ENCODE measurements around the gene ARID3C. TPM values are rescaled to one million over a fixed set of nuclear protein-coding genes. Genes with fewer than 3 reads are reported as not detected.

The ARID3C gene
- total RNA-seq, 2 experiments from 2014 or later, result 0.38 to 1.9 TPM

DNA sequence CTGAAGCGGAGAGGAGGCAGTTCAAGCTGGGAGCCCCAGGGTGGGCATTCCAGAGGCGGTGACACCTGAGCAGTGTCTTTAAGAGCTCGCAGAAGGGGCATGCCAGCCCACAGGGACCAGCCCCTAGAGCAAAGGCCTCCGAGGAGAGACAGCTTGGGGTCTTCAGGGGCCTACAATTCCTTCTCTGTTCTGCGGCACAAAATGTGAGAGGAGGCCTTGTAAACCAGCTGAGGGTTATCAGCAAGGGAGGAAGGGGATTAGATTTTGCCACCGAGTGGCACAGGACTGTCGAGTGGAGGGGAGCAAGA is 9.2 kb upstream of the ARID3C start:
- H3K79me2 ChIP-seq (ENCODE audit: insufficient read depth, low read depth, low read length), result peaks cover 20% of the 10 kb centered on the region
- peaks cover 21% of the 10 kb centered on the region; the same call in 1 of the 2 replicates for H3K36me3 ChIP-seq (ENCODE audit: insufficient read depth, low read length)
- BruUV-seq (replicated peaks), result no TSS peak
- no peaks in the 10 kb centered on the region for H4K20me1 ChIP-seq (ENCODE audit: insufficient read depth, low read length)
- H3K4me1 ChIP-seq (ENCODE audit: insufficient read depth, low read length, poor library complexity, severe bottlenecking), result peaks cover 24% of the 10 kb centered on the region
- intact Hi-C loops (cut with micrococcal nuclease; ENCODE audit: unreplicated experiment), result loop anchor here (1.0 kb wide), 1 partner anchor 8 kb away; the partner anchor contains the start of gene GALT
- POLR2A ChIA-PET, result interaction anchor here (0.6 to 7.3 kb wide), 10 partner anchors 9 to 516 kb away, joined by 3 to 66 read pairs (median 4); partner anchors contain the start of genes DCTN3, GALT and RPP25L
- peak overlapping the region; percentile 86 for H2AFZ ChIP-seq (ENCODE audit: low read length)
- H3K9me2 ChIP-seq (ENCODE audit: insufficient read depth, low read length), result no peaks in the 10 kb centered on the region
- DNase-seq (ENCODE audit: low spot score), result no peak
- no peaks in the 10 kb centered on the region for H3K9me3 ChIP-seq (ENCODE audit: low read length)
- TF ChIP-seq, protein P1, sequence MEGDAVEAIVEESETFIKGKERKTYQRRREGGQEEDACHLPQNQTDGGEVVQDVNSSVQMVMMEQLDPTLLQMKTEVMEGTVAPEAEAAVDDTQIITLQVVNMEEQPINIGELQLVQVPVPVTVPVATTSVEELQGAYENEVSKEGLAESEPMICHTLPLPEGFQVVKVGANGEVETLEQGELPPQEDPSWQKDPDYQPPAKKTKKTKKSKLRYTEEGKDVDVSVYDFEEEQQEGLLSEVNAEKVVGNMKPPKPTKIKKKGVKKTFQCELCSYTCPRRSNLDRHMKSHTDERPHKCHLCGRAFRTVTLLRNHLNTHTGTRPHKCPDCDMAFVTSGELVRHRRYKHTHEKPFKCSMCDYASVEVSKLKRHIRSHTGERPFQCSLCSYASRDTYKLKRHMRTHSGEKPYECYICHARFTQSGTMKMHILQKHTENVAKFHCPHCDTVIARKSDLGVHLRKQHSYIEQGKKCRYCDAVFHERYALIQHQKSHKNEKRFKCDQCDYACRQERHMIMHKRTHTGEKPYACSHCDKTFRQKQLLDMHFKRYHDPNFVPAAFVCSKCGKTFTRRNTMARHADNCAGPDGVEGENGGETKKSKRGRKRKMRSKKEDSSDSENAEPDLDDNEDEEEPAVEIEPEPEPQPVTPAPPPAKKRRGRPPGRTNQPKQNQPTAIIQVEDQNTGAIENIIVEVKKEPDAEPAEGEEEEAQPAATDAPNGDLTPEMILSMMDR (conservative IDR thresholded peaks at IDR 0.05; ENCODE audit: low read length), result no peak
- TF ChIP-seq EZH2phosphoT487 (IDR thresholded peaks at IDR 0.05; ENCODE audit: borderline replicate concordance, low read depth, low read length), result no peak
- H3K4me2 ChIP-seq (ENCODE audit: low read length), result peak overlapping the region; percentile 92
- CTCF ChIA-PET (ENCODE audit: unreplicated experiment), result interaction anchor here (0.9 to 4.5 kb wide), 3 partner anchors 9 to 27 kb away, joined by 4 to 35 read pairs (median 4); partner anchors contain the start of genes DCTN3 and GALT
- peak overlapping the region; percentile 86 for H3K4me3 ChIP-seq (ENCODE audit: low read depth, low read length, poor library complexity, severe bottlenecking)
- peak overlapping the region; percentile 48 for H3K27ac ChIP-seq (ENCODE audit: low read depth, low read length, poor library complexity, severe bottlenecking)

DNA sequence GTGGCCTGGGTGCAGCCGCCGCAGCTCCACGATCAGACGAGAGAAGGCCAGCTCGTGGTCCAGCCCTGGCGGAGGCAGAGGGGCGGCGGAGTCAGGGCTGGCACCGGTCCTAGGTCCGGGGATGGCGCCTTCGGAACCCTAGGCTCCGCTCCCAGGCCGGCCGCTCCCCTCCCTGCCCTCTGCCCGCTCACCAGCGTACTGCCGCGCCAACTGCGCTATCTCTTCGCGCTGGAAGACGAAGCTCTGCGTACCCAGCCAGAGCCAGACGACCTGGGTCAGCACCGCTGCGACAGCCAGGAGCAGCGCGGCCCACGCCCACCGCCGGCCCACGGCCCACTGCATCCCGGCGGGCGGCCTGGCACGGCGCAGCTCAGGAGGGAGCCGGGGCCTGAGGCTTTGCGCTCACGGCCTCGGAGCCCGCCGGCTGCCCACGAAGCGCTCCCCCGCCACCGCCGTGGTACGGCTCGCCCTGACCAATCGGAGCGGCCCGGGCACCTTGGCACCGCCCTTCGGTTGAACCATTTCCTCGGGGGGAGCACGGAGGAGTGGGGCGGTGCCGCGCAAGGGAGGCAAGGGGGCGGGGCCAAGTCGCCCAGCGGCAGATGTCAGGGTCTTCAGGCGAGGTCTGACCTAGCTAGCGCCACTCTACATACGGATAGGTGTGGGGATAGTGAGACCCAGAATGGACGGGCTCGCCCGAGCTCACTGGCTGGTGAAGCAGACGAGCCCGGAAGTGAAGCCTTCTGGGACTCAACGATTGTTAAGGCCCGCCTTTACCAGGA is 8.7 kb upstream of the ARID3C start, which contains the start of gene SIGMAR1:
Gene SIGMAR1, minus strand, starts transcription at position 432 of the 782 bp plus-strand sequence. Its CDS starts 90 bp downstream, at position 342.
- H3K9me3 ChIP-seq (ENCODE audit: low read length), result no peaks in the 10 kb centered on the region
- H4K20me1 ChIP-seq (ENCODE audit: insufficient read depth, low read length), result no peaks in the 10 kb centered on the region
- ChIA-PET CTCF (ENCODE audit: unreplicated experiment) (interaction anchor here (0.9 to 4.5 kb wide), 3 partner anchors 10 to 28 kb away, joined by 4 to 35 read pairs (median 4); partner anchors contain the start of genes DCTN3 and GALT), POLR2A (interaction anchor here (0.6 to 7.3 kb wide), 13 partner anchors 10 to 1226 kb away, joined by 3 to 66 read pairs (median 4); partner anchors contain the start of genes DCTN3, GALT and RPP25L)
- H3K36me3 ChIP-seq (ENCODE audit: insufficient read depth, low read length), result peaks cover 21% of the 10 kb centered on the region; the same call in 1 of the 2 replicates
- no TSS peak for BruUV-seq (replicated peaks)
- H3K4me1 ChIP-seq (ENCODE audit: insufficient read depth, low read length, poor library complexity, severe bottlenecking), result peaks cover 24% of the 10 kb centered on the region
- H3K4me2 ChIP-seq (ENCODE audit: low read length), result peak within 1 kb of the TSS; percentile 92
- peak; percentile 96 for DNase-seq (ENCODE audit: low spot score)
- intact Hi-C loops (cut with micrococcal nuclease; ENCODE audit: unreplicated experiment), result loop anchor here (1.0 kb wide), 1 partner anchor 9 kb away; the partner anchor contains the start of gene GALT
- no peaks in the 10 kb centered on the region for H3K9me2 ChIP-seq (ENCODE audit: insufficient read depth, low read length)
- peaks cover 20% of the 10 kb centered on the region for H3K79me2 ChIP-seq (ENCODE audit: insufficient read depth, low read depth, low read length)
- peak within 1 kb of the TSS; percentile 86 for H3K4me3 ChIP-seq (ENCODE audit: low read depth, low read length, poor library complexity, severe bottlenecking)
- peak within 1 kb of the TSS; percentile 86 for H2AFZ ChIP-seq (ENCODE audit: low read length)
- TF ChIP-seq, protein P1 (conservative IDR thresholded peaks at IDR 0.05; ENCODE audit: low read length), result no peak
- TF ChIP-seq EZH2phosphoT487 (IDR thresholded peaks at IDR 0.05; ENCODE audit: borderline replicate concordance, low read depth, low read length), result no peak
- H3K27ac ChIP-seq (ENCODE audit: low read depth, low read length, poor library complexity, severe bottlenecking), result peak within 1 kb of the TSS; percentile 48

All from OCI-LY7 (cell line).